ENCODE data around the gene PRR15.

The PRR15 gene

DNA sequence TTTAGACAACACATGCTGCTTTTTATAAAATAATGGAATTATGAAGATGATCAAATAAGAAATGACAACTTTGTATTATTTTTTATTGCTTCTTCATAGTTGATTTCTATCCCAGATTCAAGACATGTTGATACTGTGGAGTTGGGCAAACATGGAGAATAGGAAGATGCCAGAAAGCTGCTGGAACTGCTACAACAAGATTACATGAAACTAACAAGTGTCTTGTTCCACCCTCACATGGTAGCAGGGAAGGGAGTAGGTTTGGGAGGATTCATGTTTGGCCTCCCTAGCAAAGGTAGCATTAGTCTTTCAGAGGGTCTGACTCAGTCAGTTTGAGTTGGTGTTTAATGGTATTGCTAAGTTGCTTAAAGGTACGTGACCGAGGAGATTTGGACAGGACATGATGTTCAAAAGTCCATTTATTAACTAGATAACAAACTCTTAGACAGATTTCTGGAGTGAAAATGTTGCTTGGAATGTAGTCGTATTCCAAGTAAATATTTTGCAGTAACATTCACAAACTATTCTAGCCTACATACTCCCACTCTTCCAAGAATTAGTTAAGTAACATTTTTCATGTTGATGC, 33.1 kb downstream of the PRR15 start:
- TF ChIP-seq, protein P1, sequence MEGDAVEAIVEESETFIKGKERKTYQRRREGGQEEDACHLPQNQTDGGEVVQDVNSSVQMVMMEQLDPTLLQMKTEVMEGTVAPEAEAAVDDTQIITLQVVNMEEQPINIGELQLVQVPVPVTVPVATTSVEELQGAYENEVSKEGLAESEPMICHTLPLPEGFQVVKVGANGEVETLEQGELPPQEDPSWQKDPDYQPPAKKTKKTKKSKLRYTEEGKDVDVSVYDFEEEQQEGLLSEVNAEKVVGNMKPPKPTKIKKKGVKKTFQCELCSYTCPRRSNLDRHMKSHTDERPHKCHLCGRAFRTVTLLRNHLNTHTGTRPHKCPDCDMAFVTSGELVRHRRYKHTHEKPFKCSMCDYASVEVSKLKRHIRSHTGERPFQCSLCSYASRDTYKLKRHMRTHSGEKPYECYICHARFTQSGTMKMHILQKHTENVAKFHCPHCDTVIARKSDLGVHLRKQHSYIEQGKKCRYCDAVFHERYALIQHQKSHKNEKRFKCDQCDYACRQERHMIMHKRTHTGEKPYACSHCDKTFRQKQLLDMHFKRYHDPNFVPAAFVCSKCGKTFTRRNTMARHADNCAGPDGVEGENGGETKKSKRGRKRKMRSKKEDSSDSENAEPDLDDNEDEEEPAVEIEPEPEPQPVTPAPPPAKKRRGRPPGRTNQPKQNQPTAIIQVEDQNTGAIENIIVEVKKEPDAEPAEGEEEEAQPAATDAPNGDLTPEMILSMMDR (conservative IDR thresholded peaks at IDR 0.05; ENCODE audit: low read depth), result no peak
- no peak overlapping the region for H3K27ac ChIP-seq
- ChIA-PET POLR2A (ENCODE audit: low non-redundant PET) (no interaction called here), CTCF (no interaction called here)
- DNase-seq (ENCODE audit: low spot score), result no peak

DNA sequence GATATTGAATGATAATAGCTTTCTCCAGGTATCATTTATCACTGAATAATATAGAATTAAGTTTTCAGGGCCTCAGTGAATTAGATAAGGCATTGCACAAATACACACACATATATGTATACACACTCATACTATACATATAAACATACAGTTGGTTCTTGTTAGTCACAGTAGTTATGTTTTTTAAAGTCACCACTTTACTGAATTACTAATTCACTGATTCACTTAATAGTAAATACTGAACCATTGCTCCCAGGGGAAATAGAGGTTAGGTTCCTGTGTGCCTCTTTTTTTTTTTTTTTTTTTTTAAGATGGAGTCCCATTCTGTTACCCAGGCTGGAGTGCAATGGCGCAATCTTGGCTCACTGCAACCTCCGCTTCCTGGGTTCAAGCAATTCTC, 33.6 kb downstream of the PRR15 start:
- CTCF ChIA-PET, result no interaction called here
- H3K27ac ChIP-seq, result no peak overlapping the region
- POLR2A ChIA-PET (ENCODE audit: low non-redundant PET), result no interaction called here
- no peak for DNase-seq (ENCODE audit: low spot score)
- TF ChIP-seq, protein P1 (conservative IDR thresholded peaks at IDR 0.05; ENCODE audit: low read depth), result no peak

DNA sequence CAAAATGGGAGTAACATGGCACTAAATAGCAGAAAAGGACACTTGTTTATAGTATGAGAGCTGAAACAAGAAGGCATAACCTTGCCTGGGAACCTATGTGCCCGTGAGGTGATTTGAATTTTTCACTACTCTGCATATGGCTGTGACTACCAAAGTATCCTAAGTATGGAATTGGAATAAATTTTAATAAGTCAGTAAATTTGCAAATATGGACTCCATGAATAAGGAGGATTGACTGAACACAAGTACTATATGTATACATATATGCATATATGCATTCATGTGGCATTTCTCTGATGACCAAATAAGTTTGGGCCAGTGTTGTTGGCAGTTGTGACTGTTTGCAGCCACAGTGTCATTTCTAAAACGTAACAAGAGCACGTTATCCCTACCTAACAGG, 34.5 kb downstream of the PRR15 start:
- no peak for DNase-seq (ENCODE audit: low spot score)
- ChIA-PET CTCF (no interaction called here), POLR2A (ENCODE audit: low non-redundant PET) (no interaction called here)
- TF ChIP-seq, protein P1 (conservative IDR thresholded peaks at IDR 0.05; ENCODE audit: low read depth), result no peak
- H3K27ac ChIP-seq, result no peak overlapping the region

DNA sequence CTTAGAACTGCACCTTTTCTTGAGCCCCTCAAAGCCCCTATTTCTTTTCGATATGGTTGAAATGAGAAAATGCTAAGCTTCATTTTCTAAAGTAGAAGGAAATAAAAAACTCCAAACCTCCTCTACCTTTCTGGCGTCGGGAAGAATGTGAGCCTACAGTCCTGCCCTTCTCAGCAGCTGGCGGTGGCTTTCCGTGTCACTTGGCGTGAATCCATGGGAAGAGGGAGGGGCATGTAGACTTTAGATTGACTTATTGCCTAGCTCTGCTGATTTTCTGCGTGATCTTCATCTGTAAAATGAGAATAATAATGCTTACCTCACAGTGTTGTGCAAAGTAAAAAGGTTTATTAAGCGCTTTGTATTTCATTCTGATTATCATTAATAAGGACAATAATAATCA, 35.0 kb downstream of the PRR15 start:
- TF ChIP-seq, protein P1 (conservative IDR thresholded peaks at IDR 0.05; ENCODE audit: low read depth), result no peak
- POLR2A ChIA-PET (ENCODE audit: low non-redundant PET), result no interaction called here
- no peak overlapping the region for H3K27ac ChIP-seq
- CTCF ChIA-PET, result interaction anchor here (1.2 kb wide), 1 partner anchor 10 kb away, joined by 6 read pairs; no protein-coding TSS in a partner anchor
- no peak for DNase-seq (ENCODE audit: low spot score)

DNA sequence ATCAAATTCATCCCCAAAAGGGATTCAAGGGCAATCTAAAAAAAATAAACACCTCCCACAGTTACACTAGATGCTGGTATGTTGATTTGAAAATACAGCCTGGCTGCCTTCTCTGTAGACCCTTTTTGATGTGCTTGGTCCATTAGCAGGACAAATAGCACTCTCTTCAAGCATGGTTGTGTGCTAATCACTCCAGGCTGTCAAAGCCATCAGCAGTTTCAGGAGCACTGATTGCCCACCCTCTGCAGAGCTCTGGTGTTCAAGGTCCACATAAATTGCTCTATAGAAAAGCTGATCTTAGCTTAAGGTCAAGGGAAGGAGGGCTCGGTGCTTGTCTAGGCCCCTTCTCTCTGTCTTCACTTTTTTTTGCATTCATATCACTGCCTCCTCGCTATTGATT, 35.4 kb downstream of the PRR15 start:
- ChIA-PET CTCF (interaction anchor here (0.6 to 1.2 kb wide), 2 partner anchors 10 to 30 kb away, joined by 3 to 6 read pairs; no protein-coding TSS in a partner anchor), POLR2A (ENCODE audit: low non-redundant PET) (no interaction called here)
- no peak overlapping the region for H3K27ac ChIP-seq
- TF ChIP-seq, protein P1 (conservative IDR thresholded peaks at IDR 0.05; ENCODE audit: low read depth), result no peak
- DNase-seq (ENCODE audit: low spot score), result no peak

DNA sequence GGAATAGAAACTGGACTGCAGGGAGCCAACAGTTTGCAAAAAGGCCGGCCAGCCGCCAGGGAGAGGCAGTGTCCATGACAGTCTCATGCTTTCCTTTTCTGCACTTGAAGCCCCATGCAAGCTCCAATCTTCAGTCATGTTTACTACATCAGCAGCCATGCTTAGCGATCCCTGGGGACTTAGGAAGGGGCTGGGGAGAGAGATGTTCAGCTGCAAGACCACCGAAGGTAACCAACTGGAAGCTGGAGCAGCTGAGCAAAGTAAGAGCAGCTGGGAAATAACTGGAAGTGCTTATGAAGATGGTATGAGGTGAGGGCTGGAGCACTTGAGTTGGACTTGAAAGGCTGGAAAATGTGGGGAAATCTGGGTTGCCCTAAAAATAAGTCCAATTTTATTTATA, 37.0 kb downstream of the PRR15 start:
- no peak overlapping the region for H3K27ac ChIP-seq
- TF ChIP-seq, protein P1 (conservative IDR thresholded peaks at IDR 0.05; ENCODE audit: low read depth), result no peak
- ChIA-PET POLR2A (ENCODE audit: low non-redundant PET) (no interaction called here), CTCF (interaction anchor here (0.6 kb wide), 1 partner anchor 159 kb away, joined by 3 read pairs; no protein-coding TSS in a partner anchor)
- no peak for DNase-seq (ENCODE audit: low spot score)

All from RWPE1 (cell line).